Brain microvascular endothelial cell (primary cell): ENCODE data around the gene HERC2.
"Not testable (repeated sequence)": the region's sequence is repeated elsewhere in the genome, so short reads cannot be mapped to it uniquely, and the experiment has no call there.

Source experiments
- DNase-seq: peaks from one replicate; pipeline ENCODE4 v3.0.0-alpha.2; 2020
- H3K27ac ChIP-seq: fragments of 250-450 bp; sonication (Bioruptor Pico); 2 replicates; pipeline ENCODE4 v1.5.1; 2020; ENCODE audit warnings: mild to moderate bottlenecking, moderate library complexity
- H3K27me3 ChIP-seq: fragments of 250-450 bp; sonication (Bioruptor Pico); replicated peaks from 2 replicates; pipeline ENCODE4 v1.5.1; 2020; ENCODE audit warnings: mild to moderate bottlenecking
- H3K36me3 ChIP-seq: fragments of 250-450 bp; sonication (Bioruptor Pico); replicated peaks from 2 replicates; pipeline ENCODE4 v1.5.1; 2020; ENCODE audit warnings: mild to moderate bottlenecking
- H3K4me3 ChIP-seq: 2 replicates; pipeline ENCODE4 v1.5.1; 2011; ENCODE audit warnings: low read depth, mild to moderate bottlenecking, control low read depth, low read length, moderate library complexity
- CTCF ChIP-seq: IDR thresholded peaks from 2 replicates; pipeline ENCODE4 v1.5.1; 2011; ENCODE audit warnings: low read depth, mild to moderate bottlenecking, moderate library complexity, low read length, control low read depth, inconsistent platforms; ENCODE audit errors: missing control alignments
- in situ Hi-C: cut with HindIII; loops from 2 replicates; pipeline ENCODE4 v1.10.0; 2017; ENCODE audit warnings: low sequenced_read_pairs, low pct_ligation_motif_present

Gene HERC2

GRCh38 chr15:28167042-28167441, 154.9 kb downstream of the HERC2 start:
- no peak for TF ChIP-seq CTCF
- Histone ChIP-seq H3K36me3 (peaks cover 25% of the 10 kb centered on the region), H3K4me3 (no peak overlapping the region), H3K27ac (no peak overlapping the region), H3K27me3 (no peaks in the 10 kb centered on the region)
- in situ Hi-C loops = no loop called here
- no peak for DNase-seq

GRCh38 chr15:28165791-28166190, 156.2 kb downstream of the HERC2 start:
- no peak for DNase-seq
- in situ Hi-C loops = no loop called here
- peaks cover 34% of the 10 kb centered on the region for H3K36me3 ChIP-seq
- no peaks in the 10 kb centered on the region for H3K27me3 ChIP-seq
- TF ChIP-seq CTCF = no peak
- no peak overlapping the region for H3K27ac ChIP-seq
- H3K4me3 ChIP-seq = no peak overlapping the region

GRCh38 chr15:28164876-28165275, 157.1 kb downstream of the HERC2 start:
- H3K36me3 ChIP-seq = peaks cover 37% of the 10 kb centered on the region
- H3K27ac ChIP-seq = no peak overlapping the region
- DNase-seq = no peak
- no peaks in the 10 kb centered on the region for H3K27me3 ChIP-seq
- no peak for TF ChIP-seq CTCF
- no peak overlapping the region for H3K4me3 ChIP-seq
- in situ Hi-C loops = no loop called here

GRCh38 chr15:28154283-28154682, 167.7 kb downstream of the HERC2 start:
- no peak for DNase-seq
- in situ Hi-C loops = no loop called here
- no peak overlapping the region for H3K27ac ChIP-seq
- H3K4me3 ChIP-seq = no peak overlapping the region
- H3K27me3 ChIP-seq = no peaks in the 10 kb centered on the region
- no peak for TF ChIP-seq CTCF
- H3K36me3 ChIP-seq = no peaks in the 10 kb centered on the region

GRCh38 chr15:28153492-28154119, 168.4 kb downstream of the HERC2 start:
- TF ChIP-seq CTCF = no peak
- Histone ChIP-seq H3K27me3 (no peaks in the 10 kb centered on the region), H3K36me3 (no peaks in the 10 kb centered on the region), H3K27ac (no peak overlapping the region), H3K4me3 (no peak overlapping the region)
- in situ Hi-C loops = no loop called here
- no peak for DNase-seq

GRCh38 chr15:28152538-28152923, 169.4 kb downstream of the HERC2 start:
- H3K4me3 ChIP-seq, DNase-seq, H3K36me3 ChIP-seq, H3K27ac ChIP-seq, H3K27me3 ChIP-seq, in situ Hi-C loops: not testable (repeated sequence)

GRCh38 chr15:28151864-28152537, 170.0 kb downstream of the HERC2 start:
- H3K27ac ChIP-seq, H3K36me3 ChIP-seq, H3K27me3 ChIP-seq, in situ Hi-C loops, H3K4me3 ChIP-seq: not testable (repeated sequence)
- peak; percentile 55 for DNase-seq
